Neutrophil (primary cell): ENCODE measurements around the gene PDLIM7.

Experiments
- H3K27ac ChIP-seq: fragments of 200-600 bp; sonication (generic); 2 replicates; pipeline ENCODE4 v1.5.1; 2016; ENCODE audit warnings: mild to moderate bottlenecking, moderate library complexity
- H3K27me3 ChIP-seq: fragments of 200-600 bp; sonication (generic); 2 replicates; pipeline ENCODE4 v1.6.0; 2016; ENCODE audit warnings: mild to moderate bottlenecking
- H3K36me3 ChIP-seq: fragments of 200-600 bp; sonication (generic); 2 replicates; pipeline ENCODE4 v1.5.1; 2017
- H3K4me1 ChIP-seq, 2 experiments: fragments of 200-600 bp in 1 of 2; sonication (generic) in 1 of 2; 1 replicate in 1 of 2; 2 replicates in 1 of 2; pipeline versions ENCODE4 v1.5.1 to v1.6.1; 2013 to 2016; ENCODE audit warnings: low read depth in 1 of 2, low read length in 1 of 2, mild to moderate bottlenecking in 1 of 2, moderate library complexity in 1 of 2; ENCODE audit not compliant: control insufficient read depth in 1 of 2, insufficient read depth in 1 of 2
- H3K4me3 ChIP-seq, 2 experiments: fragments of 200-600 bp in 1 of 2; sonication (generic) in 1 of 2; 1 replicate in 1 of 2; 2 replicates in 1 of 2; pipeline ENCODE4 v1.5.1; 2013 to 2016; ENCODE audit warnings: low read depth in 1 of 2, low read length in 1 of 2, mild to moderate bottlenecking in 1 of 2, moderate library complexity in 1 of 2
- H3K9me3 ChIP-seq: fragments of 200-600 bp; sonication (generic); 2 replicates; pipeline ENCODE4 v1.5.1; 2016
- CTCF ChIP-seq: fragments of 200-600 bp; sonication (generic); IDR thresholded peaks from 2 replicates; pipeline ENCODE4 v1.5.1; 2016; ENCODE audit warnings: antibody characterized with exemption

PDLIM7 gene

DNA sequence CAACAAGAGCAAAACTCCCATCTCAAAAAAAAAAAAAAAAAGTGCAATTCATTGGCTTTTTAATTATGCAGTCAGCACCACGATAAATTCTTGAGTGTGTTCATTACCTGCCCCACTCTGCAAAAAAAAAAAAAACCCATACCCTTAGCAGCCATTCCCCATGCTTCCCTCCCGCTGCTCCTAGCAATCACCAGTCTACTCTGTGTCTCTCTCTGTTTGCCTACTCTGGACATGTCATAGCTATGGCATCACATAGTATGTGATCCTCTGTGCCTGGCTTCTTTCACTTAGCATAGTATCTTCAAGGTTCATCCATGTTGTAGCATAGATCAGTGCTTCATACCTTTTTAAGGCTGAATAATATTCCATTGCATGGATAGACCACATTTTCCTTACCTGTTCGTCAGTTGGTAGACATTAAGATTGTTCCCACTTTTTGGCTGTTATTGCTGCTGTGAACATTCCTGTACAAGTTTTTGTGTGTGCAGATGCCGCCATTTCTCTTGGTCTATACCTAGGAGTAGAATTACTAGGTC lies 57.8 kb downstream of the PDLIM7 start:
- peak overlapping the region; percentile 98 for H3K27ac ChIP-seq
- H3K36me3 ChIP-seq = peaks cover 100% of the 10 kb centered on the region
- no peaks in the 10 kb centered on the region for H3K27me3 ChIP-seq
- peaks cover 65 to 66% of the 10 kb centered on the region in 2 experiments for H3K4me1 ChIP-seq
- no peak for TF ChIP-seq CTCF
- no peak overlapping the region for H3K4me3 ChIP-seq
- no peaks in the 10 kb centered on the region for H3K9me3 ChIP-seq

GRCh38 chr5:177438468-177438867 lies 58.9 kb downstream of the PDLIM7 start:
- no peak for TF ChIP-seq CTCF
- peaks cover 100% of the 10 kb centered on the region for H3K36me3 ChIP-seq
- H3K27me3 ChIP-seq = no peaks in the 10 kb centered on the region
- no peak overlapping the region for H3K4me3 ChIP-seq
- peak overlapping the region; percentile 98 for H3K27ac ChIP-seq
- peaks cover 65 to 66% of the 10 kb centered on the region in 2 experiments for H3K4me1 ChIP-seq
- H3K9me3 ChIP-seq = no peaks in the 10 kb centered on the region

DNA sequence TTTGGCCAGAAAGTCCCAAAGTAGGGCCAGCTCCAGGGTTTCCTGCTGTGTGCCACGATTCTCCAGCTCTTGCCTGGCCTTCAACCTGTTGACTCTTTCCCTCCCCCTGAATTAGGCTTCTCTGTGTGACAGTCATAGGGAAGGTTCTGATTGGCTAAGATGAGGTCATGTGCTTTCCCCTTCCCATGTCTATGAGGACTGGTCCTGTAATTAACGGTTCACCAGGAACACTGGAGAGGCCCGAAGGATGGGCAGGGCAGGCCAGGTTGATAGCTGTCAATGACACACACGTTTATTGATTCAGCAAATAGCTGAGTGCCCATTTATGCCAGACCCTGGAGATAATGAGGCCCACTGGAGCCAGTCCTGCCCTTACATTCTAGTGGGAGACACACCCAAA lies 59.8 kb downstream of the PDLIM7 start:
- Histone ChIP-seq H3K9me3 (no peaks in the 10 kb centered on the region), H3K27ac (peak overlapping the region; percentile 98), H3K4me1 (peaks cover 67 to 70% of the 10 kb centered on the region in 2 experiments), H3K36me3 (peaks cover 100% of the 10 kb centered on the region), H3K27me3 (no peaks in the 10 kb centered on the region), H3K4me3 (no peak overlapping the region)
- TF ChIP-seq CTCF = no peak

GRCh38 chr5:177435847-177436536 lies 61.4 kb downstream of the PDLIM7 start:
- Histone ChIP-seq H3K27me3 (no peaks in the 10 kb centered on the region), H3K4me1 (peaks cover 77 to 80% of the 10 kb centered on the region in 2 experiments)

DNA sequence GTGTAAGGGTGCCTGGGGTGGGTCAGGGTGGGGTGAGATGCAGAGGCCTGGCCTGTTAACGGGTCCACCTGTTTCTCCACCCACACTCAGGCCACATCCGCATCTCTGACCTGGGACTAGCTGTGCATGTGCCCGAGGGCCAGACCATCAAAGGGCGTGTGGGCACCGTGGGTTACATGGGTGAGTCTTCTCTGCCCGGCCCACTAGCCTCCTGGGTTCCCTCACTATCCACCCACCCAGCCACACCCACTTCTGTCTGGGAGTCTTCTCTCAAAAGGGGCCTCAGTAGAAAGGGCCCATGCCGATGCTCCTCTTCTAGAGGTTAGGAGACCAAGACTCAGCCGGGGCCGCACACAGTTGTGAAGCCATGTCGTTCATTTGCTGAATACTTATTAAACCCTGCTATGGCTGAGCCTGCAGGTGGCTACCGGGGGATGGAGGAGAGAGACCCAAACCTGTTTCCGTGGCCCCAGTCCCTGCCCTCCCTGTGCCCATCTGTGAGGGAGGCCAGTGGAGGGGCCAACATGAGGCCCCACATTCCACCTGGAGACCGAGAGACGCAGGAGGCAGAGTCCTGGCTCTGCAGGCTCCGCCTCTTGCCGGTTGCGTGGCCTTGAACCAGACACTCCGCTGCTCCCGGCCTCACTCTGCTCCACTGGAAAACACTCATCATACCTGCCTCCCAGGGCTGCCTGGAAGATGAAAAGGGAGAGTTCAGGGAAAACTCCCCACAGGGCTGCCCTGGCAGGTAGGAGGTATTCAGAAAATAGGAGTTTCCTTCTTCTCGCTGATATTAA lies 62.3 kb downstream of the PDLIM7 start:
- Histone ChIP-seq H3K4me1 (peaks cover 80 to 88% of the 10 kb centered on the region in 2 experiments), H3K27ac (peak overlapping the region; percentile 98), H3K27me3 (no peaks in the 10 kb centered on the region), H3K36me3 (peaks cover 95% of the 10 kb centered on the region), H3K9me3 (no peaks in the 10 kb centered on the region), H3K4me3 (no peak overlapping the region)
- no peak for TF ChIP-seq CTCF

More at GRCh38 chr5:177435847-177436536, 61.4 kb downstream of the PDLIM7 start:
- no peaks in the 10 kb centered on the region for H3K9me3 ChIP-seq
- peaks cover 95% of the 10 kb centered on the region for H3K36me3 ChIP-seq
- no peak for TF ChIP-seq CTCF
- H3K4me3 ChIP-seq = no peak overlapping the region
- H3K27ac ChIP-seq = peak overlapping the region; percentile 98
